Loucy (cell line): ENCODE measurements around the gene FARP1.

ENCODE experiments used
- H2AFZ ChIP-seq: fragments of 200-600 bp; sonication (generic); 2 replicates; pipeline ENCODE4 v1.6.0; 2016; ENCODE audit warnings: antibody characterized with exemption, mild to moderate bottlenecking, low read length, moderate library complexity
- H3F3A ChIP-seq: fragments of 200-600 bp; 2 replicates; pipeline ENCODE4 v1.6.0; 2016; ENCODE audit warnings: antibody characterized with exemption, low read depth, mild to moderate bottlenecking
- H3K27me3 ChIP-seq: fragments of 200-600 bp; sonication (generic); 2 replicates; pipeline ENCODE4 v1.6.1; 2014; ENCODE audit warnings: low read length, mild to moderate bottlenecking; ENCODE audit not compliant: insufficient read depth, poor library complexity, severe bottlenecking
- H3K36me3 ChIP-seq: fragments of 200-600 bp; sonication (generic); 2 replicates; pipeline ENCODE4 v1.6.1; 2016; ENCODE audit warnings: low read length; ENCODE audit not compliant: insufficient read depth
- H3K4me1 ChIP-seq: fragments of 200-600 bp; sonication (generic); 2 replicates; pipeline ENCODE4 v1.5.1; 2014; ENCODE audit warnings: low read length, mild to moderate bottlenecking; ENCODE audit not compliant: insufficient read depth, poor library complexity, severe bottlenecking
- H3K4me2 ChIP-seq: fragments of 200-600 bp; sonication (generic); 2 replicates; pipeline ENCODE4 v1.6.0; 2014; ENCODE audit warnings: antibody characterized with exemption, low read length, low read depth, mild to moderate bottlenecking; ENCODE audit not compliant: poor library complexity, severe bottlenecking
- H3K4me3 ChIP-seq: fragments of 200-600 bp; sonication (generic); 2 replicates; pipeline ENCODE4 v1.5.1; 2014; ENCODE audit warnings: low read length, mild to moderate bottlenecking, mixed read lengths; ENCODE audit not compliant: poor library complexity, severe bottlenecking
- H3K79me2 ChIP-seq: fragments of 200-600 bp; sonication (generic); 2 replicates; pipeline ENCODE4 v1.6.1; 2014; ENCODE audit warnings: low read length; ENCODE audit not compliant: insufficient read depth
- H3K9ac ChIP-seq: fragments of 200-600 bp; sonication (generic); 2 replicates; pipeline ENCODE4 v1.6.0; 2014; ENCODE audit warnings: mild to moderate bottlenecking, low read depth, low read length, moderate library complexity; ENCODE audit not compliant: poor library complexity, severe bottlenecking
- H3K9me2 ChIP-seq: fragments of 200-600 bp; sonication (generic); replicated peaks from 2 replicates; pipeline ENCODE4 v1.6.1; 2016; ENCODE audit warnings: low read depth, low read length, mixed read lengths
- H3K9me3 ChIP-seq: fragments of 200-600 bp; sonication (generic); 2 replicates; pipeline ENCODE4 v1.6.1; 2014; ENCODE audit warnings: mild to moderate bottlenecking, antibody characterized with exemption, low read length, low read depth; ENCODE audit not compliant: insufficient read depth
- H4K20me1 ChIP-seq: fragments of 200-600 bp; sonication (generic); 2 replicates; pipeline ENCODE4 v1.6.0; 2014; ENCODE audit warnings: antibody characterized with exemption, low read length, mild to moderate bottlenecking; ENCODE audit not compliant: insufficient read depth, poor library complexity, severe bottlenecking
- EZH2phosphoT487 ChIP-seq: fragments of 200-600 bp; IDR thresholded peaks from 2 replicates; pipeline ENCODE4 v1.6.1; 2018; ENCODE audit warnings: antibody characterized with exemption, mild to moderate bottlenecking, moderate library complexity, borderline replicate concordance
- TF ChIP-seq, protein P1 (sequence below): fragments of 200-600 bp; sonication (generic); conservative IDR thresholded peaks from 2 replicates; pipeline ENCODE4 v1.5.1; 2014; ENCODE audit warnings: mild to moderate bottlenecking, antibody characterized with exemption, low read length

FARP1 gene

DNA sequence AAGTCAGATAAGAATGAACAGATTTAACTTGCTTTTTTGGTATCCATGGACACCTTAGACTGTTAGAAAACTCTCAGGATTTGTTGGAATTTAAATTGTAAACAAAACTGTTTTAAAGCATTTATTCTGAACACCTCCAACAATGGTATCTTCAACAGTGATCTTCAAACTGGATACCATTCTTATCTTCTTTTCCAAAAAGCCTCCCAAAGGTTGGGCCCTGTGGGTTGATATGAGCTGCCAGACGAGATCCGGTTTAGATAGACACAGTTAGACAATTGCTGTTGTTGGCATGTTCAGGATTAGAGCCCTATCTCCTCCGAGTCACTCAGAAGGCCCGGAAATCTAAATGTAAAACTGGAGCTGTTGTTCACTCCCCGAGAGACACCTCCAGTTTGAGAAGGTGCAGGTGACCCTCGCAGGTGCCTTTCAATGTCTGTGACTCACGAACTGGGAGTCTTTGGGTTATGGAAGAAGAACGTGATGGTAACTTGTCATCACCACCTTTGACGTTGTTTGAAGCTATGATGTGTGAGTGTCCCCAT is 177.7 kb downstream of the FARP1 start:
- H3K9me2 ChIP-seq = no peaks in the 10 kb centered on the region
- H3K9ac ChIP-seq = no peak overlapping the region
- H3K9me3 ChIP-seq = no peaks in the 10 kb centered on the region
- H3K4me3 ChIP-seq = no peak overlapping the region
- no peak for TF ChIP-seq EZH2phosphoT487
- TF ChIP-seq, protein P1, sequence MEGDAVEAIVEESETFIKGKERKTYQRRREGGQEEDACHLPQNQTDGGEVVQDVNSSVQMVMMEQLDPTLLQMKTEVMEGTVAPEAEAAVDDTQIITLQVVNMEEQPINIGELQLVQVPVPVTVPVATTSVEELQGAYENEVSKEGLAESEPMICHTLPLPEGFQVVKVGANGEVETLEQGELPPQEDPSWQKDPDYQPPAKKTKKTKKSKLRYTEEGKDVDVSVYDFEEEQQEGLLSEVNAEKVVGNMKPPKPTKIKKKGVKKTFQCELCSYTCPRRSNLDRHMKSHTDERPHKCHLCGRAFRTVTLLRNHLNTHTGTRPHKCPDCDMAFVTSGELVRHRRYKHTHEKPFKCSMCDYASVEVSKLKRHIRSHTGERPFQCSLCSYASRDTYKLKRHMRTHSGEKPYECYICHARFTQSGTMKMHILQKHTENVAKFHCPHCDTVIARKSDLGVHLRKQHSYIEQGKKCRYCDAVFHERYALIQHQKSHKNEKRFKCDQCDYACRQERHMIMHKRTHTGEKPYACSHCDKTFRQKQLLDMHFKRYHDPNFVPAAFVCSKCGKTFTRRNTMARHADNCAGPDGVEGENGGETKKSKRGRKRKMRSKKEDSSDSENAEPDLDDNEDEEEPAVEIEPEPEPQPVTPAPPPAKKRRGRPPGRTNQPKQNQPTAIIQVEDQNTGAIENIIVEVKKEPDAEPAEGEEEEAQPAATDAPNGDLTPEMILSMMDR = no peak
- H2AFZ ChIP-seq = no peak overlapping the region
- H4K20me1 ChIP-seq = no peaks in the 10 kb centered on the region
- H3K79me2 ChIP-seq = no peaks in the 10 kb centered on the region
- no peaks in the 10 kb centered on the region for H3K36me3 ChIP-seq
- no peak overlapping the region for H3K4me2 ChIP-seq
- no peaks in the 10 kb centered on the region for H3K4me1 ChIP-seq
- no peaks in the 10 kb centered on the region for H3F3A ChIP-seq
- no peaks in the 10 kb centered on the region for H3K27me3 ChIP-seq

GRCh38 chr13:98321395-98321794 is 178.5 kb downstream of the FARP1 start:
- Histone ChIP-seq H3K79me2 (no peaks in the 10 kb centered on the region), H3K4me1 (no peaks in the 10 kb centered on the region), H3K4me2 (no peak overlapping the region), H4K20me1 (no peaks in the 10 kb centered on the region), H3K4me3 (no peak overlapping the region), H3K27me3 (no peaks in the 10 kb centered on the region), H3K9me3 (no peaks in the 10 kb centered on the region), H3K36me3 (no peaks in the 10 kb centered on the region), H3K9ac (no peak overlapping the region), H3K9me2 (no peaks in the 10 kb centered on the region), H3F3A (no peaks in the 10 kb centered on the region), H2AFZ (no peak overlapping the region)
- TF ChIP-seq, protein P1 = no peak
- no peak for TF ChIP-seq EZH2phosphoT487

DNA sequence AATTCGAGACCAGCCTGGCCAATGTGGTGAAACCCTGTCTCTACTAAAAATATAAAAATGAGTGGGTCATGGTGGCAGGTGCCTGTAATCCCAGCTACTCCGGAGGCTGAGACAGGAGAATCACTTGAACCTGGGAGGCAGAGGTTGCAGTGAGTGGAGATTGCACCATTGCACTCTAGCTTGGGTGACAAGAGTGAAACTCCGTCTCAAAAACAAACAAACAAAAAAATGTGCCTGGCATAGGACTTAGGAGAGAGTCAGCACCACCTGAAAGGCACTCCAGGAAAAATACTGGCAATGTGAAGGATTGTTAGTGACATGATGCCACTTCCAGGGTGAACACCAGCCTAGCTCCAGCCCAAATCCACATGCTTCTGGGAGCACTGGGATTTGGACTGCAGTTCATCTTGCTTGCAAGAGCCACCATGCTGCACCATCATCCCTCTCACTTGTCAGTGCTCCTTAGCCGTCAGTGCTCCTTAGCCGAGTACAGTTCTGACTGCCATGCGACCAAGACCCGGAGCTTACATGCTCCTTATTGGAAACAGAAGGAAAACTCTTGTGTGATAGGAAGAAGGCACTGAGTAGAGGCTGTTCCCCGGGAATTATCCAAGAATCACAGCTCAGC is 179.3 kb downstream of the FARP1 start:
- Histone ChIP-seq H3K9me3 (no peaks in the 10 kb centered on the region), H3K4me1 (no peaks in the 10 kb centered on the region), H3K36me3 (no peaks in the 10 kb centered on the region), H3K9me2 (no peaks in the 10 kb centered on the region), H3K4me2 (no peak overlapping the region), H4K20me1 (no peaks in the 10 kb centered on the region), H3K9ac (no peak overlapping the region), H3K27me3 (no peaks in the 10 kb centered on the region), H2AFZ (no peak overlapping the region), H3F3A (no peaks in the 10 kb centered on the region), H3K79me2 (no peaks in the 10 kb centered on the region), H3K4me3 (no peak overlapping the region)
- TF ChIP-seq EZH2phosphoT487 = no peak
- TF ChIP-seq, protein P1 = no peak
